Activated T-helper 1 cell treated with Interleukin-2 at 50 U/mL for 16 hours (primary cell): ENCODE data around the gene CD1B.
"Not testable (repeated sequence)": the region's sequence is repeated elsewhere in the genome, so short reads cannot be mapped to it uniquely, and the experiment has no call there.

ENCODE experiments used
- DNase-seq: peaks from one replicate; pipeline ENCODE4 v3.0.0-alpha.2; 2020; ENCODE audit warnings: low read depth

Gene CD1B

DNA sequence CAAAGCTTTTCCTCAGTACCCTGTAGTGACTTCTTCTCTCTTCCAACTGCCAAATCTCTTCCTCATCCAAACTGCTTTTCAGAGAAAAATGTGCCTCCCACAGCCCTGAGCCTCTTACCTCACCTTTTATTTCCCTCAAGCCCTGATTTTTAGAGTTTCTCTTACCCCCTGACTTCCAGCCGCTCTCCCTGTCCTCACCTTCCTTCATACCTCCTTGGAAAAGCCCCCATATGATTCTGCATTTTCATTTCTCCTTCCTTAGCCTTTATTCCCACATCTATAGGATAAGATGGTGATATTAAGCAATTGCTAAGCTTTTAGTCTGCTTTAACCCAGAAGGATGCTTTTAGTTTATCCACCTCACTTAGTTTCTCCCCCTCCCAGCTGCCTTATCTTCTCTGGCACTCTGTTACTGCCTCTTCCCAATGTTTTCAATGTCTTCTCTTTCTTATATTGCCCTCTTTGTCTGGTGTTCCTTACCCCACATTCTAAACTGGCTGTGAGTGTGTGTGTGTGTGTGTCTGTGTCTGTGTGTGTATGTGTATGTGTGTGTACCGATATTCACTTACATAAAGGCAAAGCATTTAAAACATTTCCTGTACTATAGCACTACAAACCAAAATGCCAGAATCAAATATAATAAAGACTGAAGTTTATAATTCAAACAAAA is at the start of gene CD1B:
Gene CD1B, minus strand, starts transcription at position 51 of the 670 bp plus-strand sequence. CDS start 108 bp downstream, outside the sequence.
- DNase-seq = no peak

DNA sequence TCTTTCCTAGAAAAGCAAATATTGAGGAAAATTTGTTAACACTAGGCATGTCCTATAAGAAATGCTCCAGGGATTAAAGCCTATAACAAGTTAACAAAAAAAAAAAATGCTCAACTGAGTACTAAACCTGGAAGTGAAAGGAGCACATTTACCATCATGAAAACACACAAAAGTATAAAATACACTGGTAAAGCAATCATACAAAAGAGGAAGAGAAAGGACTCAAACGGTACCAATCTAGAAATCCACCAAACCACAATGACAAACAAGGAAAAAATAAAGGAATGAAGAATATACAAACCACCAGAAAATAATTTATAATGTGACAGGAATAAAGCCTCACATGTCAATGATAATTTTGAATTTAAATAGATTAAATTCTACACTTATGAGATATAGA is 43.5 kb upstream of the CD1B start:
- DNase-seq = no peak

DNA sequence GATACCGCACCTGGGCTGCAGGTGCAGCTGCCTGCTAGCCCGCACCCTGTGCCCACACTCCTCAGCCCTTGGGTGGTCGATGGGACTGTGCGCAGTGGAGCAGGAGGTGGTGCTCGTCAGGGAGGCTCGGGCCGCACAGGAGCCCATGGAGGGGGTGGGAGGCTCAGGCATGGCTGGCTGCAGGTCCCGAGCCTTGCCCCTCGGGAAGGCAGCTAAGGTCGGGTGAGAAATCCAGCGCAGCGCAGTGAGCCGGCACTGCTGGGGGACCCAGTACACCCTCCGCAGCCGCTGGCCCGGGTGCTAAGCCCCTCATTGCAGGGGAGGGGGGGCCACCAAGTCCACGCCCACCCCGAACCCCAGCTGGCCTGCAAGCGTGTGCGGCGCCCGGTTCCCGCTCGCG is 42.8 kb upstream of the CD1B start:
- DNase-seq = not testable (repeated sequence)

DNA sequence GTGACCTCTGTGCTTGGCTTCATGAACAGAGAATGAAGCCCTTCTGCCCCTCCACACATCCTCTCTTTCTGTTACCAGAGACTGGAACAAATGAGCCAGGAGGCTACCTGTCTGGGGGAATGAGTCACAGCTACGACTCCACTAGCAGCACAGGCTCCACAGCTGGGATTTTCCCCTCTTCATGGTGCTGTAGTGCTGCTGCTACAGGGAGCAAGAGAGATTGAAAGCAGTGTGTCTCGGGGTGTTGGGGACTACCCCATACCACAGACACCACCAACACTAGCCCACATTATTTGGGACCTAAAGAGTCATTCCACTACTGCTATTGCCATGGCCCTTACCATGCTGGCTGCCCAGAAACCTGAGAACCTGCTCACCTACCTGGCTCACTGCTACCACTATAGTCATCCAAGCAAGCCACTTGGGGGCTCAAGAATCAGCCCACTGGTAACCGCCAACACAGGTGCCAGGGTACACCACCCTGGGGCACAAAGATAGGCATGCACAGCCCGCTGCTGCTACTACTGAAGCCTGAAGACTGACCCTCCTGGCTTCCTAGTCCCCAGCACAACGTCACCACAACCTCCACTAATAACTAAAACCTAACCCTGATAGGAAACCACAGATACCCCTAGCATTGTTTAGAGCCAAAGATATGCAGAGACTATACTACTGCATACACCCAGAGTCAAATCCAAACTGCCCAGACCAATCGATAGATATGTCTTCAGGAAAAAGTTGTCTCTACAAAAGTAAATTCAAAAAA is 40.0 kb upstream of the CD1B start:
- no peak for DNase-seq

DNA sequence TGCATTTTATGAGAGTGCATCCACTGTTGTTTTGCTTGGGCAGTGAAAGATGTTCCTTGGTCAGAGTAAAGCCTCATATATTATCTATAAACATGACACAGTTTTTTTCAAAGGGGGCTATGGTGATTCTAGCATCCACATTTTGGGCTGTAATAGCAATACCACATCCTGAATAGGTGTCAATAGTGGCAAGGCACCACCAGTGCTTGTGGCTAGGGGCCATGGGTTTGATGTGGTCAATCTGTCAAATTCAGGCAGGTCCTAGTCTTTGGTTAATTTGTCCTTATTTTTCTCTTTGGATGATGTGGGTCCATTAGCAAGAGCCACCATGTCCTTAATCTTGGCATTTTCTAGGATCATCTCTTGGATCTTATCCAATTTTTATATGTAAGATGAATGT is 35.5 kb upstream of the CD1B start:
- DNase-seq = no peak

DNA sequence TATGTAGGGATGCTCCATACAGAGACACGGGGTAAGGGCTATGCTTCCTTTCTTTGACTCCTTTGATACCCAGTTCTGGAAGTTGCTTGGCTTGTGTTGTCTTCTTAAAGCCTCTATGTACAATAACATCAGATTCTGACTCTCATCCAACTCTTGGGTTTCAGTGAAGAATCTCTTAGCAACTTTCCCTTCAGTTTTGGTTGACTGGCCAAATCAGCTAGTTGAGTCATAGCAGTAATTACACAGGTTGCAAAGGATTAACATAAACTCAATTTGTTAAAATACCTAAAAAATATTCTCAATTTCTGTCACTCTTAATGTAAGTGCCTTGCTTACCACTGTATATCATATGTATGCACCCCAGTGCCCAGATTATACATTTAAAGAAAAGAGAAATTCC is 31.6 kb upstream of the CD1B start:
- DNase-seq = no peak

DNA sequence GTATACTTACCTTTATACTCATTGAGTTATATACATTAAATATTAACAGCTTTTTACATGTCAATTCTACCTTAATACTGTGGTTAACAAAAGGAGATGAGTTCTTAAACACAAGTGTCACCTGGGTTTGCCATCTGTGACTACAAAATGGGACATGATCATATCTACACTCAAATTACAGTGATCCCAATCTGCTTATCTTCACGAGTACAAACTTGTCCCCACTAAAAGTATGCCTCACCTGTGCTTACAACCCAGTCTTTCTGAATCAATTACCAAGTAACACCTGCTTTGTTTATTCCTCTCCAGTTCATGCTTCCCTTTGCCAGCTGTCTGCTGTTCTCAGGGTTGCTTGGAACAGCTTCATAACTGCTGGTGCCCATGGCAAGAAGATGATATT is 31.2 kb upstream of the CD1B start:
- no peak for DNase-seq

DNA sequence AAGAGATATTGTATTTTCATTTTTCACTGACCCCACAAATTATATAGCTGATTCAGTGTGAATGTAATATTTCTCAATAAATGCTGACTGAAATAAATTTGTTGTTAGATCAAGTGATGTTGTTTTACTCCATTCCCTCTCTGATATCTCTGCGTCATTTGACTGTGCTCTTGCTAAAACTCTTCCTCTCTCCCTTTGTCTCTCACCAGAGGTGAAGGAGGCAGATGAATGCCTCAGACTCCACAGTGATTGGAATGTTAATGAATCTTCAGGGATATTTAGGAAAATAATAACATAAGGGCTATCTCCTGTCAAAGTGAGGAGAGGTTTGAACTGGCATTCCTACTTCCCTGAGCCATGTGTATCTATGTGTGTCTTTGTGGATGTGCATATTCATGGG is 26.1 kb upstream of the CD1B start:
- no peak for DNase-seq

DNA sequence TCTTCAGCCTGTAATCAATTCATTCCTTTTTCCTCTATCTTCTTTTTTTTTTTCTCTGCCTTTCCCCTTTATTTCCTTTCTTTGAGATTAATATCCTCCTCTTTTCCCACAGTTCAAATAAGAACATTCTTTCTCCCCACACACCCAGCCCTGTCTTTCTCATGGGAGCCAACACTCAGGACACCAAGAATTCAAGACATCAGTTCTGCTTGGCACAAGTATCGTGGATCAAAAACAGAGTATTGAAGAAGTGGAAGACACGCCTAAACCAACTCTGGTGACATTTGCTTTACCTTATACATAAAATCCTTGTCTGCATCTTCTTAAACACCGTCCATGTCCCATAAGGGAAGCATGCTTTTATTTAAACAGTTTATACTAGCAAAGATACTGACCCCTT is 25.3 kb upstream of the CD1B start:
- no peak for DNase-seq

DNA sequence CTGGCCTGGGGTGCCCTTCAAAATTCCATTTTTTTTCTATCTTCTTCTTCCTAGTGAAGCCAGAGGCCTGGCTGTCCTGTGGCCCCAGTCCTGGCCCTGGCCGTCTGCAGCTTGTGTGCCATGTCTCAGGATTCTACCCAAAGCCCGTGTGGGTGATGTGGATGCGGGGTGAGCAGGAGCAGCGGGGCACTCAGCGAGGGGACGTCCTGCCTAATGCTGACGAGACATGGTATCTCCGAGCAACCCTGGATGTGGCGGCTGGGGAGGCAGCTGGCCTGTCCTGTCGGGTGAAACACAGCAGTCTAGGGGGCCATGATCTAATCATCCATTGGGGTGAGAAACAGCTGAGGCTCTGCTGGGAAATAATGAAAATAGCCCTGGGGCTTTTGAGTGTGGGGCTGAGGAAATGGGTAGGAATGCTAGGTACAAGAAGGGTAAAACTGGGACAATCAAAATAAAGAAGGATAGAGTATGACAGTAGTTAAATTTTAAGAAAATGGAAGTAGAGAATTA is 24.5 kb upstream of the CD1B start:
- DNase-seq = no peak

DNA sequence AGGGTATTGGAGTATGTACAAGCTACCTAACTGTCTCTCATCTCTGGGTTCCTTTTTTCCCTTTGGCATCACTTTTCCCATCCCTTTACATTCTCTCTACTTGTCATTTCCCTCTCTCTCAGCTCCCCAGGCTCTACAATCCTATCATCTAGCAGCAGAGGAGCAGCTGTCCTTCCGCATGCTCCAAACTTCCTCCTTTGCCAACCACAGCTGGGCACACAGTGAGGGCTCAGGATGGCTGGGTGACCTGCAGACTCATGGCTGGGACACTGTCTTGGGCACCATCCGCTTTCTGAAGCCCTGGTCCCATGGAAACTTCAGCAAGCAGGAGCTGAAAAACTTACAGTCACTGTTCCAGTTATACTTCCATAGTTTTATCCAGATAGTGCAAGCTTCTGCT is 22.9 kb upstream of the CD1B start:
- DNase-seq = no peak

DNA sequence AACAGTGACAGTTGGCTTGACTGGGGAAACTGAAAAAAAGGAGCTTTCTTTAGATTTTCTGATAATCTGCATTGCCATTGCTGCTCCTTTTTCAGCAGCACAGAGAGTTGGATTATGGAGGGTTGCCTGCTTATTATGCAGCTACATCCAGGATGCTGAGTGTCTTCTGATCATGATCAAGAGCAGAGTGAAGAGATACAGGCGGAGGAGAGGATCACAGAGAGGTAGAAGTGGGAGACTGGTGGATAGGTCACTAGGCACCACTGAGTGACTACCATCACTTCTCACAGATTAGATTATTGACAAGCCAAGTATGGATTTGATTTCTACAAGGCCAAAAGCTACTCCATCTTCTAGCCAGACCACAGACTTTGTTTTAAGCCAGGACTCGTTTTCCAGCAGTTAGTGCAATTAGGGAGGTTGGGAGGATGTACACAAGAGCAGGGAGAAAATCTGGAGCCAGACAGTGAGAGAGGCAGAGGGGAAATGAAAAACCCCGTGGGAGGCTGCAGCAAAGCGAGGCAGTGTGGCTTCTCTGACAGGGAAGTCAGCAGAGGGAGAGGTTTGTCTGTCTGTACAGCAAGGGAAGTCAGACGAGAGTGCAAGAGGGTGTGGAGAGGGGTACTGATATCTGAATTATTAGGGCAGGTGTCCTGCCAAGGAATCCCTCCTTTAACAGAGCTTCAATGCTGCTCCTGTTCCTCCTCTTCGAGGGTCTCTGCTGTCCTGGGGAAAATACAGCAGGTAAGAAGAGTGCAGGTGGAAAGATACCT is 22.2 kb upstream of the CD1B start, which contains the start of gene CD1E:
Gene CD1E, plus strand, starts transcription at position 592 of the 773 bp plus-strand sequence. Its CDS starts 95 bp downstream, at position 687.
- no peak for DNase-seq

DNA sequence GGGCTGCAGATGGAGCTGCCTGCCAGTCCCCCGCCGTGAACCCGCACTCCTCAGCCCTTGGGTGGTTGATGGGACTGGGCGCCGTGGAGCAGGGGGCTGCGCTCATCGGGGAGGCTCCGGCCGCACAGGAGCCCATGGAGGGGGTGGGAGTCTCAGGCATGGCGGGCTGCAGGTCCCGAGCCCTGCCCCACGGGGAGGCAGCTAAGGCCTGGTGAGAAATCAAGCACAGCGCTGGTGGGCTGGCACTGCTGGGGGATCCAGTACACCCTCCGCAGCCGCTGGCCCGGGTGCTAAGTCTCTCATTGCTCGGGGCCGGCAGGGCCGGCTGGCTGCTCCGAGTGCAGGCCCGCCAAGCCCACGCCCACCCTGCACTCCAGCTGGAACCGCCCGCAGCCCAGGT is 17.6 kb upstream of the CD1B start:
- DNase-seq = not testable (repeated sequence)

DNA sequence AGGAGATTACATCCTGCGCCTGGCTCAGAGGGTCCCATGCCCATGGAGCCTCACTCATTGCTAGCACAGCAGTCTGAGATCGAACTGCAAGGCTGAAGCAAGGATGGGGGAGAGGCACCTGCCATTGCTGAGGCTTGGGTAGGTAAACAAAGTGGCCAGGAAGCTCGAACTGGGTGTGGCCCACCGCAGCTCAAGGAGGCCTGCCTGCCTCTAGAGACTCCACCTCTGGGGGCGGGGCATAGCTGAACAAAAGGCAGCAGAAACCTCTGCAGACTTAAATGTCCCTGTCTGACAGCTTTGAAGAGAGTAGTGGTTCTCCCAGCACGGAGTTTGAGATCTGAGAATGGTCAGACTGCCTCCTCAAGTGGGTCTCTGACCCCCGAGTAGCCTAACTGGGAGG is 5.1 kb upstream of the CD1B start:
- not testable (repeated sequence) for DNase-seq

DNA sequence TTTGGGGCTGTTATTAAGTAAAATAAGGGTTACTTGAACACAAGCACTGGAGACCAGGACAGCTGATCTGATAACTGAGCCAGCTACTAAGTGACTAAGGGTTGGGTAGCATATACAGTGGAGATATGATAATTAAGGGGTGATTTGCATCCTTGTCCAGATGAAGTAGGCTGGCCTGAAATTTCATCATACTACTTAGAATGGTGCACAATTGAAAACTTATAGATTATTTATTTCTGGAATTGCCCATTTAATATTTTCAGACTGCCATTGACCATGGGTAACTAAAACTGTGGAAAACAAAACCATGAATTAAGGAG is 3.8 kb upstream of the CD1B start:
- DNase-seq = no peak

DNA sequence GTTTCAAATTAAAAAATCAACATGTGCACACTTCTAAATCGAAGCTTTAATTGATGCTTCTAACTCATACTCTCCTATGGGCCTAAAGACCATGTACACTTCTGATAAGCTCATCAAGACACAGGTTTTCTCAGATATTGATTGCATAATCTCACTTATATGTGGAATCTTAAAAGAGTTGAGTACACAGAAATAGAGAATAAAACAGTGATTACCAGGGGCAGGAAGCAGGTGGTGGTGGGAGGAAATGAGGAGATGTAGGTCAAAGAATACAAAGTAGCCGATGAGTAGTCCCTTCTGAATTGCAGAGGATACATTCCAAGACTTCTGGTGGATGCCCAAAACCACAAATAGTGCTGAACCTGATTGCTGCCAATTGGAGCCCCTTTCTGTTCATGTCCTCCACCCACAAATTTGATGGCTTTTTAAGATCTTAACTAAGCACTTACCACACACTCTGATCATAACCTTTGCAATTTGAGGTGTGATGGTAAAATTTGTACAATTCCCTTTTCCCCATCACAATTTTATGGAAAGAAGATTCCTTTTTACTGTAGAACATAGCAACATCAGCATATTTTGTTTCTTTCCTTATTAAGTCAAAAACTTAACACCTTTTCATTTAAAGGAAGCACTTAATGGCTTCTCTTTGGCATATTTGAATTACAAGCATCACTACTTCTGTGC is 3.3 kb upstream of the CD1B start:
- no peak for DNase-seq

DNA sequence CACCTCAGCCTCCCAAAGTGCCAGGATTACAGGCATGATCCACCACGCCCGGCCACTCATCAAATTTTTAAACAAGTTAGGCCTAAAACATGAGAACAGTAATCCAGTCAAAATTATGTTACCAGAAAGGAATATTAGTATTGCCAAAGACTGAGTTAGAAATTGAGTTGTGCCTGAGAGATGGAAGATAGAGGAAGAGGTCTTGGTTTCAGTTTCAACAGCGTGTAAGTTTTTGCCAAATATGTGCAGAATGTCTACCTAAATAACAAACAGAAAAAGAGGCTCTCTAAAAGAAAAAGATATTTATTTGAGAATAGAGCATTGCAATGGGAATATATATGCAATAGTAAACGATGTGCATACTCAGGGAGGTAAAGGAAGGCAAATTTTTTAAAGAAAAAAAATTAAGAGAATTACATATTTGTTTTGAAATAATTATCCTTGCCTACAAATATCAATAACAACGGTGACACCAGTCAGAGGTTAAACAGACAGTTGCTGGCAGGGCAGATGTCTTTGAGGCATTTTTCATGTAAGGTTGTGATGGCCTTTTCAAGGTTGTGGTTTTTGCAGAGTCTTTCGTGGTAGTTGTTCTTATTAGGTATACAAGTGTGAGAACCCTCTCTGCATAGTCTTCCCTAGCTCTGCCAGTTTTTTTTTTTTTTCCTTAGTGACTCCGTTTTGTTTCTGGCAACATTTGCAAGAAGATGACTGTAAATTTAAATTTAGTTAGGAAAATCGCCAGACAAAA is 2.2 kb upstream of the CD1B start:
- no peak for DNase-seq

DNA sequence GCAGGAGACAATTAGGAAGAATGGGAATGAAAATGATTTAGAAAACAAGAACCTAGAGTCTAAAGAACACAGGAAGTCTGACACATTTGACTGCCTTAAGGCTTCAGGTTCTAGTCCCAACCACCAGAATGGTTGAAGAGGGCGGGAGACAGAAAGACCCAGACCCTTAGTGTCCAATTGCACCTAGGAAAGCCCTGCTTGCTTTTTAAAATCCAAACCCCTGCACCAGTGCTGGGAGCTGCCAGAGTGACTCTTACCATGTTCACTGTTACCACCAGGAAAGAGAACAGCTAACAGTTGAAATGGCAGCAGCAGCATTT is 265 bp downstream of the CD1B start:
- DNase-seq = no peak

DNA sequence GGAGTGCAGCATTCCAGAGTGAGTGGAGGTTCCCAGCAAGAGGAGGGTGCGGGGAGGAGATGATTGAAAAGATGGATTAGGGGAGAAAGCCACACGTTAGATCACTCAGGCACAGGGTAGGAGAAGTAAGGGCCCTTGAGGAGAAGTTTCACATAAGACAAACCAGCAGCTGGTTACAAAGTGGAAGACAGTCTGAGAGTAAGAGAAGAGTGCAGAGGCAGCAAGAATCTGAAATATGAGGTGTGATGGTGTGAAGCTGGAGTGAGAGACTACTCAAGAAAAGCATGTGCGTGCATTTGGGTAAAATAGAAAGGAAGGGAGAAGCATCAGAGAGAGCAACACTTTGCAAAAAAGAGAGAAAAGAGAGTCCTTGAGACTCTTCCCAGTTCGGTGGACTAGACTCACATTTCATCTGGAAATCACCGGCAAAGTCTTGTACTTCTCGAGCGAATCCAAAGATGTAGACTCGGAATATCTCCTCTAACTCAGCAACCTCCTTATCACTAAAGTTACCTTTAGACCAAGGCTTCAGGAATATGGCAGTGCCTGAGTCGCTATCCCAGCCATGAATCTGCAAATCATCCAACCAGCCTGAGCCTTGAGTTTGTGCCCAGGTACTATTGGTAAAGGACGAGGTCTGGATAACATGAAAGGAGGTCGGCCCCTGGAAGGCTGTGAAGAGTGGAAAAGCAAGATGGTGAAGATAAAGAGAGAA is 783 bp downstream of the CD1B start:
- DNase-seq = no peak

DNA sequence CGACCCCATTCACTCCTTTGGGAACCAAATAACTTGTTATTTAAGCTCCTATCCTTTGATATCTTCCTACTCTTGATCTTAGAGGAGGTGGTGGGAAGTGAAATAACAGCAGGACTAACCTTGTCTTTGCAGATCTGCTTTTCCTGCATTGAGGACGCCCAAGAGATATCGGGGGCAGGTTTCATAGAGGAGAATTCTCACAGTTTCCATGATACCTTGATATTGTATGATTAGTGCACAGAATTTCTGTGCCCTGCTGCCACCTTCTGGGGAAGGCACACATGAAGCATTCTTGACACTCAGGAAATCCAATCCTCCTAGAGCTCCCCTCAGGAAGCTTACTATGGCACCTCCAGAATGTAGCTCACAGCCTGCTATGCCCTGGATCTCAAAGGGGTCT is 1.6 kb downstream of the CD1B start:
- no peak for DNase-seq

DNA sequence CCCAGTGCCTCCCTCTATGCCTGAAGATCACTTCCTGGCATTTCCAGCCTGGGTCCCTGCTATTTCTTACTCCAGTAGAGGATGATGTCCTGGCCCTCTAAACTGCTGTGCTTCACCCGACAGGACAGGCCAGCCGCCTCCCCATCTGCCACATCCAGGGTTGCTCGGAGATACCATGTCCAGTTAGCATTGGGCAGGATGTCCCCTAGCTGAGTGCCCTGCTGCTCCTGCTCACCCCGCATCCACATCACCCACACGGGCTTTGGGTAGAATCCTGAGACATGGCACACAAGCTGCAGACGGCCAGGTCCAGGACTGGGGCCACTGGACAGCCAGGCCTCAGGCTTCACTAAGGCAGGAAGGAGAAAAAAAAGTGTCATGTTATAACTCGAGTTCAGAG is 2.0 kb downstream of the CD1B start:
- no peak for DNase-seq
